Activated CD4-positive, alpha-beta T cell treated with anti-CD3 and anti-CD28 coated beads, Interleukin-2, amount 50 U/mL, for 4 hours (primary cell): ENCODE data around the gene HELZ.
A peak's percentile ranks its signal among the peaks of the same experiment; 100 is the strongest.
"Not testable (repeated sequence)": the region's sequence is repeated elsewhere in the genome, so short reads cannot be mapped to it uniquely, and the experiment has no call there.

Source experiments
- DNase-seq, 2 experiments: peaks; one replicate each; pipeline ENCODE4 v3.0.0-alpha.2; 2020

HELZ gene

DNA sequence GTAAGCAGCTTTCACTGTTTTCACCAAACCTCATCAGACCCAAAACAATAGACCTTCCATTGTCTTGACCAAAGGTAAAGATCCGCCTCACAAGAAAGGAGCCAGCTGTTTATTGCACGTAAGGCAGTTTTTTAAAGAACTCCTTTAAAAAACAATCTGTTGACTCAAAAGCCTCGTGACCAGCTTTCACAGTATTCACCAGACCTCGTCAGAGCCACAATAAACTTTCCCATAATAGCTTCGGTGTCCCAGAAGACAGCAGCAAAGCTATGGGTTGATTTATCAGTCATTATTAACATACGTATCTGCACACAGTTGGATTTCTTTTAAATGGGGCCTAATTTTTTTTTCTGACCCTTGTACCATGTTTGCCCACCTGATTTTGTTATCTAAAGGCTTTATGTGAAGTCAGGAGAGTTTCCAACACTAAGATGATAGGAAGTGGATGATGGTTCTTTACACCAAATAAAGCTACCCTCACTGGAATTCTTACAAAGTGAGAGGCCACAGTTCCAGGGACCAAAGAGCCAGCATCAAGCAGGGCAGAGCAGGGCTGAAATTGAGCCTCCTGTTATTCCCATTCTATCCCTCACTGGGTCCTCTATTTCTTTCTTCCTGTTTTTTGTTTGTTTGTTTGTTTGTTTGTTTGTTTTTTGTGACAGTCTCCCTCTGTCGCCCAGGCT lies 17.6 kb upstream of the HELZ start:
- no peak for DNase-seq

DNA sequence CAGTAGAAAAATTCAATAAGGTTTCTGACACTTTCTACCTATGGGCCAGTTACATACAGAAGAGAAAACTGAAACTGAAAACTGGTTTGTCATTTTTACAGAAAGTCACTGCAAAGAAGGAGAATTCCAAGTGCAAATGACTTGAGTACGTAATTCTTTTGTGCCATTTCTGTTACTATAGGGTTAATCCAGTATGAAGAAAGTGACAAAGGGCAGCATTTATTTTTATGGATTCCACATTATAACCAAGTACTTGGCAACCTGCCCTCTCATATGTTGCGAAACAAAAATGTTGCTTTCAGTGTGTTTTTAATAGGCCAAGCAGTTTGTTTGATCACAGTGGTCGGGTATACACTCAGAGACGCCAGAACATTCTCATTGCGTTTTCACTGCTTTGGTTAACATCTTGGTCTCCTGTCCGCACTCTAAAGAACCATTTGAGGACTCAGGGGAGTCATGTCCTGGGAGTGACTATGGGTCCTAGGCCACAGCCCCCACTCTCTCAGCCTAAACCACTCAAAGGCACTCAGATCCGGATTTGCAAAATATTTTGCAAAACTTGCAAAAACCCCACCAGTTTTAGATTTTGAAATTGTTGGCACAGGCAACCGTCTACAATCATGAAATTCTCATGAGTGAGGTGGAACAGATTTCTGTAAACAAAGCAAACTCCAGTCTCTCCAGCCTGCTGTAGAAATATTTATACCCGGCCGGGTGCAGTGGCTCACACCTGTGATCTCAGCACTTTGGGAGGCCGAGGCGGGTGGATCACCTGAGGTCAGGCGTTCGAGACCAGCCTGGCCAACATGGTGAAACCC lies 15.4 kb upstream of the HELZ start:
- no peak for DNase-seq

DNA sequence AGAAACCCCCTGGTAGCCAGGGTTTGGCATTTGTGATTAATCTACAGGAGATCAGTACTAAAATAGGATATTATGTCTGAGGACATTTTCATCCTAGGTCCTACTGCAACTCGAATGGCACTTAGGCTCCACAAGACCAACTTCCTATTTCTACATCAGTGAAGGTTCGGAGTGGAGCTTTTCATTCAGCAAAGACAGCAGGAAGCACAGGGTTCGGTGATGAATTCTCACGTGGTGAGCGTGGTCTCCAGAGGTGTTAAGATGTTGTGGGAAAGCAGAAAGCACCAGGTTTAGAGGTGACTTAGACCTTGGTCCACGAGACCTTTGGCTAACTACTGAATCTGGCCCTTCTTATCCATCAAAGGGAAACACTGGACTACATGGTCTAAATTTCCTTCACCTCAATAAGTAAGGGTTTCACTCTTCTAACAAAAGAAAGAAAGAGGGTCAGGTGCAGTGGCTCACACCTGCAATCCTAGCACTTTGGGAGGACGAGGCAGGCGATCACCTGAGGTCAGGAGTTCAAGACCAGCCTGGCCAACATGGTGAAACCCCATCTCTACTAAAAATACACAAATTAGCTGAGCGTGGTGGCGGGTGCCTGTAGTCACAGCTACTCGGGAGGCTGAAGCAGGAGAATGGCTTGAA lies 13.9 kb upstream of the HELZ start:
- no peak for DNase-seq

DNA sequence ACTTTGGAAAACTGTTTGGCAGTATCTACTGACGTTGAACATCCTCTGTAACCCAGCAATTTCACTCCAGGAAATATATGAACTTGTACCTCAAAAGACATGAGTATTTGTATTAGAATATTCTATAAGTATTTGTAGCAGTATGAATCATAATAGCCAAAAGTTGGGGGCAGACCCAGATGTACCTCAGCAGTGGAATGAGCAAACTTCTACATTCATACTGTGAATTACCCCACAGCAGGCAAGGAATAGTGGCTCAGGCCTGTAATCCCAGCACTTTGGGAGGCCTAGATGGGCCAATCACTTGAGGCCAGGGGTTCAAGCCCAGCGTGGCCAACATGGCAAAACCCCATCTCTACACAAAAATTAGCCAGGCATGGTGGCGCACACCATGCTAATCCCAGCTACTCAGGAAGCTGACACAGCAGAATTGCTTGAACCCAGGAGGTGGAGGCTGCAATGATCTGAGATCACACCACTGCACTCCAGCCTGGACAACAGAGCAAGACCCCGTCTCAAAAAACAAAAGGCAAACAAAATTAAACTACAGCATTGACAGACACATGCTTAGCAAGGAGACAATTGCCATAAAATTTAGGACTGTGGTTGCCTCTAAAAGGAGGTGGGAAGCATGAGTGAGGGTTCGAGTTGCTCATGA lies 11.2 kb upstream of the HELZ start:
- no peak for DNase-seq

DNA sequence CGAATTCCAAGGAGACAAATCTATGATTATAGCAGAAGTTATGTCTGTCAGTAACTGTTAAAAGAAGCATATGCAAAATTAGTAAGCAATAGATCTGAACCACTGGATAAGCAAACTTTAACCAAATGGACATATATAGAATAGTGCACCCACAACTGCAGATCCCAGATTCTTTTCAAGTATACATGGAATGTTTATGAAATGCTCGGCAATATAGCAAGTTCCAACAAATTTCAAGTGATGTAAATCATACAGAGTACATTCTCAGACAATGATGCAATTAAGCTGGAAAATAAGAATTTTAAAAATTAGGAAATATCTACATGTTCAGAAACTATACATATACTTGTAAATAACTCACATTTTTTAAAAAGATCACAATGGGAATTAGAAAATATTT lies 8.4 kb upstream of the HELZ start:
- DNase-seq: no peak

DNA sequence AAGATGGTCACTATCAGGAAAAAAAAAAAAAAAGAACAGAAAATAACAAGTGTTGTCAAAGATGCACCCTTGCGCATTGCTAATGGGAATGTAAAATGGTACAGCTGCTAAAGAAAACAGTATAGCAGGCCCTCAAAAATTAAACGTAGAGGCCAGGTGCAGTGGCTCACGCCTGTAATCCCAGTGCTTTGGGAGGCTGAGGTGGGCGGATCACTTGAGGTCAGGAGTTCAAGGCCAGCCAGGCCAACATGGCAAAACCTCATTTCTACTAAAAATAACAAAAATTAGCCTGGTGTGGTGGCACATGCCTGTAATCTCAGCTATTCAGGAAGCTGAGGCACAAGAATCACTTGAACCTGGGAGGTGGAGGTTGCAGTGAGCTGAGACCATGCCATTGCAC lies 6.6 kb upstream of the HELZ start:
- DNase-seq: not testable (repeated sequence)

DNA sequence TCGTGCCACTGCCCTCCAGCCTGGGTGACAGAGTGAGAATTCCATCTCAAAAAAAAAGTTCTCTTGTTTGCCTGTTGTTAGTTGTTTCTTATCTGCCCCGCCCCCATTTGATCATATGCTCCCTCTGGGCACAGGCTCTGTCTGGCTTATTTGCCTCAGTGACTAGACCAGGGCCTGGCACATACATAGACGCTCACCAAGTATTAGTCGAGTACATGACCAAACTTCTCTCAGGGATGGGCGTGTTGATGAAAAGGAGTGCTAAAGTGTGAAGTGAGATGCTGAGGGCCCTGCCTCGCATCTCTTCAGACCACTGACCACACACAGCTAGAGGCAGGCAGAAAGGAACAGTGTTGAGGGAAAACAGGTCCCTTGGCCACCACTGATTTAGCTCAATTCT lies 3.3 kb upstream of the HELZ start:
- no peak for DNase-seq

DNA sequence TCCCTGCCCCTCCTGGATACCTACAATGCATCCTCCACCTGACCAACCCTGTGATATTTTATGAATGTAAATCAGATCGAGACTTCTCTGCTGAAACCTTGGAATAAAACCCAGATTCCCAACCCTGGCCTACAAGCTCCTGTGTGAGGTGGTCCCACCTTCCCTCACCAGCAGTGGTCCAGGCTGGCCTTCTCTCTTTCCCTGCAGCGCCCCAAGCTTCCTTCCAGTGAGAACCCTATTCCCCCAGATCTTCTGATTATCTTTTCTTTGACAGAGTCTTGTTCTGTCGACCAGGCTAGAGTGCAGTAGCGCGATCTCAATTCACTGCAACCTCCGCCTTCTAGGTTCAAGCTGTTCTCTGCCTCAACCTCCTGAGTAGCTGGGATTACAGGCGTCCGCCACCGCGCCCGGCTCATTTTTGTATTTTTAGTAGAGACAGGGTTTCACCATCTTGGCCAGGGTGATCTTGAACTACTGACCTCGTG lies 2.5 kb upstream of the HELZ start:
- no peak for DNase-seq

DNA sequence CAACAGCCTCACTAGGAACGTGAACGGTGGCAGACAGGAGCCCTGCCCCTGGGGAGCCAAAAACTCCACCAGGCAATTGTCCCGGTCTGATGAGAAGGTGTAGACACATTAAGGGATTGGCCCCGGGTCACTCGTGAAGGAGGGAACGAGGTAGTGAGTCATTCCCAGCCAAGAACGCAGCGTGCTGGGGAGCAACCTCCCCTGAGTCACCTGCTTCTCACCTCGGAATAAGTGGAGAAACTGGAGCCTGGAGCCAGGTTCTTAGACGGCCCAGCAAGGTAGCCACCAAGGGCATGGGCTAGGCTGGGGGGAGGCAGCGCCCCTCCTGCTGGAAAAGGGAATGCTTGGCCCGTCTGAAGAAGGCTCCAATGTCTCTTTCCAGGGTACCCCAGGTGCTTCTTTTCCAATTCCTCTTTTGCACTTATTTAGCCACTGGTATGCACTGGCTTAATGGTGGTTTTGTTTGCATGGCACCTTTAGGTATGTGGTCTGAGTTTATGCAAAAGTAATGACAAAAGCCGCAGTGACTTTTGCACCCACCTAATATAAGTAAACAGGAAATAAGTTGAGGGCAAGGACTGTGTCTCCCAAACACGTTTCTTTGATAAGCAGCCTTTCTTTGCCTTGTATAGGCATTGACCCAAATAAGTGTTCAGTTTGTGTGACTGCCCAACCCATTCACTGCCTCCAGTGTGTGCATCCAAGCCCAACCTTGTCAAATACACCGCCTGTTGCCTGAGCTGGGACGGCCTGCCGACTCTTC lies 1.8 kb upstream of the HELZ start:
- peak; percentile 24 to 29 for DNase-seq

DNA sequence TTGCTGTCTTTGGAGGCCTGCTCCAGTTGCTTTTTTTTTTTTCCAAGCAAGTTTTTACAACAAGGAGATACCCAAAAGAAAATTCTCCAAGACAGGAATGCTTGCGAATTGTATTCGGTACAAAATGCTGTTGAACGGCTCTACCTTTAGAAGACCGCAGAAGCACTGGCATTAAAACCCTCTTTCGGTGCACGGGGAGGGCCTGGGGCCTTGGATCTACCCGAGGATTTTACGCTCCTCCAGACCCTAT lies 1.3 kb upstream of the HELZ start:
- DNase-seq: no peak

DNA sequence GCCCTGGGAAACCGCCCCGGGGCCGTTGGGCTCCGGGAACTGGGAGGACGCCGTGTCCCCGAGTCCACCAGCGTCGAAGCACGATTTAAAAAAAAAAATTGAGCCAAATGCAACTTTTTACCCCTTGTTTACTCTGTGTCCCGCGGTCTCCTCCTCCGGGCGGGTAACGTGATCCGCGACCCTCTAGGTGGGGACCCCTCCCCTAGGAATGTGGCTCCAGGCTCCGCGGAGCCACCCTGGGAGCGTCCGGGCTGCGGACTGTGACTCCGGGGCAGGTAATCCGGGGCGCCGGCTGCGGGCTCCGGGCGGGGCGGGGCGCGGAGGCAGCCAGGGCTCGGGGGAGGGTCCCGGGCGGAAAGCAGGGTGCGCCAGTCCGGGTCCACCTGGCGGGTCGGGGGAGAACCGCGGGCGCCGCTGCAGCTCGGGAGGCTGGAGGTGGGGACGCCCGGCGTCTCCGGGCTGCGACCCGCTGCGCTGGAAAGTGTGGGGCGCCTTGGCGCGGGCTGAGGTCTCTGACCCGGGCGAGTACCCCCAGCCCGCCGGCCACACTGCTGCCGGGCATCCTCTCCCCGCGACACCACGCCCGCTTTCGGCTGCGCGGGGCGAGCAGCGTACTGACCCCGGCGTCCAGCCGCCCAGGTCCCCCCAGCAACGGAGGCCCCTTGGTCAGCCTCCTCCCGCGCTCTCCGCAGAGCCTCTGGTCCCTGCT lies 852 bp upstream of the HELZ start:
- DNase-seq: peak; percentile 26 to 33

DNA sequence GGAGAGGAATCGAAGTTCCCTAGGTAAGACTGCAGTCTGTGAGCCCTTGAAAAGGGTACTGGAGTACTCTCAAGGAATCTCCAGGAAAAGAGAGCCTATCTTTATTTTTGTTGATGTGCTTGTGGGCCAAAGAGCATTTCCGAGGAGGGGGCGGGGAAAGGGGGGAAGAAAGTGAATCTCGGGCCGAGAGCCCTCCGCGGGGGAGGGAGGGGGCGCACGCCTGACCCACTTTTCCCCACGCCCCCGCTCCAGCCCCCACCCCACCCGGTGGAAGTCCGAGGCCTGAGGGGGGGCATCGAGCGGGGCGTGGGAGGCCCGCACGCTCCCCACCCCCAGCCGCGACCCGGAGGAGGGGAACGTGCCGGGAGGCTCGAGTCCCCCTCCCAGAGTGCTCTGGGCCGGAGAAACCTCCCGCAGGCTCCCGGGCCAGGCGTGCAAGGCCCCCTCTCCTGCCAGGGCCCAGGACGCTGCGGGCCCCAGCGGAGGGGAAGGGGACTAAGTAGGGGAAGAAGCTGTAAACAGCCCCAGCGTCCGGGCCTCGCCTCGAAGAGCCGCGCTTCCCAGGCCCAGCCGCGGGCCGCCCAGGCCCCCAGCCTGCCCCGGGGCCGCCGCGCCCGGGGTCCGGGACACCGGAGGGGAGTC lies 444 bp downstream of the HELZ start:
- no peak for DNase-seq

DNA sequence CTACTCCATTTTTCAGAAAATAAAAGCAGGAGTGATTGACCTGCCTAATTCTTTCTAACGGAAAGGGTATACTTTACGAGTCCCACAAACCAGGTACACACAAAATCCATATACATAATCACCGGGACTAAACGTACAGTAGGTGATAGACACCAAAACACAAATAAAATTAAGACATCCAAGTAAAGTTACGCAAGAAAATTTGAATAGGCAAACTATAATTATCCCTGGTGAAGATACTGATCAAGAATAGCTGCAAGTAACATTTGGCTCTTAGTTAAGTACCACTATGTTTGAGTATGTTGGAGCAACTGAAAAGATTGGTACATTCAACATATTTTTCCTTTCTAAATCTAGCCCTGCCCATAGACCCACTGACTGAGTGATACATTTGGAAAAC lies 1.7 kb downstream of the HELZ start:
- DNase-seq: no peak

DNA sequence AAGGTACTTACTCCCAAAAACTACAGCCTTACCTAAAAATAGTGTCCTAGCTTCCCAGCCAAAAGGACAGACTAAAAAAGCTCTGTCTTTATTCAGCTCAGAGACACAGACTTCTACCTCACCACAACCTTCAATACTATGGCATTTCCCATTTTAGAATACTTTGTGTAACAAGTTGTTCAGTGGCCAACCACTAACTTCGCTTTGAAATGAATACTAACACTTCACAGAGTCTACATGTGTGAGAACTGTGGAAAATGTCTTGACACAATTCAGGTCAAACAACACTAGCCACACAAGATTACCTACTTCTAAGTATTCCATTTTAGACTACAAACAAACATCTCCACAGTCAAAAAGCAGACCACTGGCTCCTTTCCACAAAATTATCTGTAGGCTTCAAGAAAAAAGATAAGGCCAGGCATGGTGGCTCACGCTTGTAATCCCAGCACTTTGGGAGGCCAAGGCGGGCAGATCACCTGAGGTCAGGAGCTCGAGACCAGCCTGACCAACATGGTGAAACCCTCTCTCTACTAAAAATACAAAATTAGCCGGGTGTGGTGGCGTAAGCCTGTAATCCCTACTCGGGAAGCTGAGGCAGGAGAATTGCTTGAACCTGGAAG lies 3.2 kb downstream of the HELZ start:
- no peak for DNase-seq

DNA sequence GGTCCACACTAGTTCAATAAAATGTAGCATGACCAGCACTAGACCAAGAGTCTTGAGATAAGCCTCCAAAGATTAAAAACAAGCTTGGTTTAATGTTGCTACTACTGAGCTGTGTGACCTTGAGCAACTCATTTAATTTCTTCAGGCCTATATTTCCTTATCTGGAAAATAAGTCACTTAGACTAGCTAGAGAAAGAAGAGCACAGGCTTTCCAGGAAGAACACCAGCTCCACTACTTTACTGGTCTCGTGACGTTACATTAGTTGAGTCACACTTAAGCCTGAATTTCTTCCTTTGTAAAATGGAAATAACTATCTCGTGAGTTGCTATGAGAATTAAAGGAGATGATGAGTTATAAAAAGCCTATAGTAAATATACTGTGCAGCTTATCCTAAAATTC lies 5.4 kb downstream of the HELZ start:
- DNase-seq: no peak

DNA sequence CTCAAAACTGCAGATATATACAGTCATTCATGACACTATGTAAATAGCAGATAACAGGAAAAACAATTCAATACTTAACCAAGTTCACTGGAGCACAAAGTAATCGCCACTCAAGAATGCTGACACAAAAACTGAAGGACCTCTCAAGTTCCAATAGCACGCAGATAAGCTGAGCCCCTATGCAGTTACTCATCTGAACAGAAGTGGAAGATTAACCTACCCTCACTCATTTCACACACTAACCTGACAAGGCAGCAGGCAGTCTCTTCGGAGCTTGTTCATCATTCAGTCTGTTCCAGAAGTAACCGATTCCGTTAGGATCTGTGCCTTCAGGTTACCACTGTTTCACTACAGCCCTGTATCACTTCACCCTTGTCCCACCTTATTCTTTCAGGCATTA lies 6.0 kb downstream of the HELZ start:
- no peak for DNase-seq

DNA sequence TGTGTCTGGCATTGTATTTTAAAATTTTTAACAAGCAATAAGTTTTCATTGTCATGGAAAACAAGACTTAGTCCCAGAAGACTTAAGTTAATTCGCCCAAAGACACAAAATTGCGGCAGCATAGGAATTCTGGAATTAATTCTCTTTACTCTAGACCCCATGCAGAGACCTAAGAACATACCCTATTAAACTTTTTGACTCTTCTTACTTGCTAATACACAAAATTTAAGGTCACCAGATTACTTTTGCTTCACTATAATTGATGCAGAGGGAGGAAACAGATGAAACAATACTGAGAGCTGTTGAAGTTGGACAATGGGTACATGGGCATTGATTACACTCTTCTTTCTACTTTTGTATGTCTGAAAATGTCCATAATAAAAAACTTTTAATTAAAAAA lies 12.6 kb downstream of the HELZ start:
- DNase-seq: no peak

DNA sequence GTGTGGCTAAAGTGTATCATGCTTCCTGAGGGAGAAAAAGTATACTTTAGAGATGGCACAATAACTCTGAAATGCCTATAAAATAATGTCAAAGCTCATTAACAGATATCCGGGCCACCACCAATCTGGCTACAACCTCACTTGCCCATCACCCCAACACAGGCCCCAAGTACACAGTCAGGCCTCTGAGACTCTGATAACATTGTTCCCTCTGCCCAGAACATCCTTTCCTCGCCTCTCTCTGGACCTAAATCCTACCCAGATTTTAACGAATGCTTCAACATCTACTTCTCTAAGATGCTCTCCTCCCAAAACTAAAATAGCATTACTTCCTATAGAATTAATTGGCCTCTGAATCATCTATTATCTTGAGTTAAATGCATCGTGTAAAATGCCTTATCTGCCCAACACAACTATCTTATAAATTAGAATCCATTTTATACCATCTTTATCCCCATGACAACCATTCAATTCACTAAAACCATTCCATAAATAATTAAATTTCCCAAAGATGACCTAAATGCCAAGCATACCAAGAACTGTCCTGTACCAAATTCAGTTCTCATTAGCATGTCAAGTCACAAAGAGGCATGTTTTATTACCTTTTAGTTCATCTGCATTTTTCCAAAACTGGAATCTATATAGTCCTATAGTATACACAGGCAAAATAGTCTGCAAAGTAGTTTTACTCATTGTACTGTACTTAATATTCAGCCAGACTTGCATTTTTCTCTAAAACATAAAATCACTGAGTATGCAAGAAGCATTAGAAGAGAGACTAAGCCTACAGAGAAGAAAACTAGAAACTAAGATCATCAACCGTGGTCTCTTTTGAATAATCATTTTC lies 15.7 kb downstream of the HELZ start:
- DNase-seq: no peak

DNA sequence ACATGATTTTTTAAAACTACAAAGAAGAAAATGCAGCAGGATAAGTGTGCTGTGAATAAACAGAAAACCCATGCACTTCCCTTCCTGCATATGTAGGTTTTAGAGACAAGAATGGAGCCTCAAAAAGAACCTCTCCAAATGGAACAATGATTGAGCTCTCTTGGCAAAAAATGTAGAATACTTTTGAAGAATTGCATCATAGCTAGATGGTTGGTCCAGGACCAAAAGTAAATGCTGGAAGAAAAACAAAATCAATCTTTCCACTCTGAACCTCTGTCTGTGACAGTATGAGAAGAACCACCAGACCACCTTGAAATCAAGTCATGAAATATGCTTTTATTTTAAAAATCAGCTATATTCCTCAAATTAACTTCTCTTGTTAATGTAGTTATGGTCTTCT lies 17.5 kb downstream of the HELZ start:
- DNase-seq: no peak

DNA sequence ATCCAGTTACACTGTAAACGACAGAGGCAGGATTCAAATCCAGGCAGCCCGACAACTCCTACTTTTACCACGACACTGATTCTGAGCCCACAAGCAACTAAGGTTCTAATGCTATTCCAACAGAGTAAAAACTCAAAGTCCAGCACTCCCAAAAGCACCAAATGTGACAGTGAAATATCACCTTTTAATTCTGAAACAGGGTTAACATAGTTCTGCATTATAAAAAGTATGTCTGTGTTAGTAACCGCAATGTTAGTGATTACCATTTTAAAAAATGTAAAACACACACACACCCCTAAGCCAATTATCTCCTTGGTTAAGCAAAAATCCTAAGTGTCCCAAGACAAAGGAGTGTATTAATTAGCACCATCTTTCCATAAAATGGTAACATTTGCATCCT lies 19.7 kb downstream of the HELZ start:
- no peak for DNase-seq
